OCI-LY7 (cell line): Measurements from ENCODE around the gene NFIA. TPM values are rescaled to one million over a fixed set of nuclear protein-coding genes. Genes with fewer than 3 reads are reported as not detected.

Experiments used
- BruUV-seq: library from RNA; stranded (reverse); fragments of 400-500 nt; replicated peaks from 2 replicates; lab custom pipeline; 2021; lab: Mats Ljungman, UMichigan
- CTCF ChIA-PET: fragments of 300-600 bp; sonication (Branson Sonifier 250); formaldehyde crosslinking; loops from one replicate; lab custom pipeline; 2022; ENCODE audit warnings: antibody characterized with exemption; ENCODE audit not compliant: unreplicated experiment; lab: Charles Lee
- POLR2A ChIA-PET: fragments of 300-600 bp; sonication (Branson Sonifier 250); formaldehyde crosslinking; loops from one replicate; lab custom pipeline; 2022; ENCODE audit warnings: antibody characterized with exemption; lab: Charles Lee
- DNase-seq: peaks from one replicate; pipeline ENCODE4 v3.0.0-alpha.2; 2015; ENCODE audit warnings: low spot score
- H2AFZ ChIP-seq: fragments of 200-600 bp; sonication (generic), shearing (Covaris generic); 2 replicates; pipeline ENCODE4 v1.6.1; 2014; ENCODE audit warnings: mild to moderate bottlenecking, antibody characterized with exemption, low read length, moderate library complexity
- H3K27ac ChIP-seq: fragments of 200-600 bp; sonication (generic); 2 replicates; pipeline ENCODE4 v1.5.1; 2014; ENCODE audit warnings: mixed run types, low read depth, mild to moderate bottlenecking, moderate library complexity, low read length, inconsistent platforms; ENCODE audit not compliant: poor library complexity, severe bottlenecking
- H3K36me3 ChIP-seq: fragments of 200-600 bp; sonication (generic); 2 replicates; pipeline ENCODE4 v1.6.1; 2014; ENCODE audit warnings: mild to moderate bottlenecking, antibody characterized with exemption, low read length, moderate library complexity, mixed read lengths; ENCODE audit not compliant: insufficient read depth
- H3K4me1 ChIP-seq: fragments of 200-600 bp; sonication (generic); 2 replicates; pipeline ENCODE4 v1.5.1; 2014; ENCODE audit warnings: mild to moderate bottlenecking, low read length; ENCODE audit not compliant: insufficient read depth, poor library complexity, severe bottlenecking
- H3K4me2 ChIP-seq: fragments of 200-600 bp; sonication (generic); 2 replicates; pipeline ENCODE4 v1.6.1; 2014; ENCODE audit warnings: mild to moderate bottlenecking, low read length
- H3K4me3 ChIP-seq: fragments of 200-600 bp; sonication (generic); 2 replicates; pipeline ENCODE4 v1.5.1; 2014; ENCODE audit warnings: mild to moderate bottlenecking, low read depth, low read length; ENCODE audit not compliant: poor library complexity, severe bottlenecking
- H3K79me2 ChIP-seq: fragments of 200-600 bp; sonication (generic); 2 replicates; pipeline ENCODE4 v1.6.1; 2016; ENCODE audit warnings: low read depth, mild to moderate bottlenecking, low read length, moderate library complexity, mixed read lengths; ENCODE audit not compliant: insufficient read depth
- H3K9me2 ChIP-seq: fragments of 200-600 bp; sonication (generic); 2 replicates; pipeline ENCODE4 v1.6.1; 2016; ENCODE audit warnings: mild to moderate bottlenecking, low read length, mixed read lengths; ENCODE audit not compliant: insufficient read depth
- H3K9me3 ChIP-seq: fragments of 200-600 bp; sonication (generic); 2 replicates; pipeline ENCODE4 v1.6.1; 2014; ENCODE audit warnings: mild to moderate bottlenecking, mixed run types, low read length, mixed read lengths
- H4K20me1 ChIP-seq: fragments of 200-600 bp; sonication (generic); 2 replicates; pipeline ENCODE4 v1.6.1; 2014; ENCODE audit warnings: mild to moderate bottlenecking, antibody characterized with exemption, low read length, moderate library complexity, mixed read lengths; ENCODE audit not compliant: insufficient read depth
- CTCF ChIP-seq: fragments of 200-600 bp; sonication (generic); conservative IDR thresholded peaks from 2 replicates; pipeline ENCODE4 v1.5.1; 2014; ENCODE audit warnings: mild to moderate bottlenecking, antibody characterized with exemption, low read length, moderate library complexity, mixed read lengths
- EZH2phosphoT487 ChIP-seq: fragments of 200-600 bp; sonication (generic); IDR thresholded peaks from 2 replicates; pipeline ENCODE4 v1.6.1; 2018; ENCODE audit warnings: low read depth, borderline replicate concordance, mild to moderate bottlenecking, mixed run types, antibody characterized with exemption, low read length, moderate library complexity, mixed read lengths
- intact Hi-C: fragments of 100-400 bp; cut with micrococcal nuclease; formaldehyde crosslinking; loops from one replicate; pipeline ENCODE4 v1.10.0; 2022; ENCODE audit not compliant: unreplicated experiment
- total RNA-seq, 2 experiments: library from RNA; depleted of rRNA in 1 of 2; stranded (reverse); fragments of >200 nt in 1 of 2; shearing (Covaris generic) in 1 of 2; gene quantifications; 2 replicates each; pipeline ENCODE4 v1.2.3, GENCODE V29; 2014 to 2022

NFIA gene
- total RNA-seq, 2 experiments from 2014 or later = 2.8 to 18.8 TPM

- H3K4me1 ChIP-seq = peaks cover 4% of the 10 kb centered on the region
- no peaks in the 10 kb centered on the region for H3K36me3 ChIP-seq
- no peak for DNase-seq
- CTCF ChIA-PET = no interaction called here
- H3K9me3 ChIP-seq = no peaks in the 10 kb centered on the region
- POLR2A ChIA-PET = interaction anchor here (1.6 kb wide), 1 partner anchor 10 kb away, joined by 6 read pairs; no protein-coding TSS in a partner anchor
- TF ChIP-seq CTCF = no peak
- TF ChIP-seq EZH2phosphoT487 = no peak
- H3K27ac ChIP-seq = no peak overlapping the region
- no peaks in the 10 kb centered on the region for H3K79me2 ChIP-seq
- H3K9me2 ChIP-seq = no peaks in the 10 kb centered on the region
- H3K4me2 ChIP-seq = no peak overlapping the region
- no peaks in the 10 kb centered on the region for H4K20me1 ChIP-seq
- no TSS peak for BruUV-seq
- H3K4me3 ChIP-seq = no peak overlapping the region
- H2AFZ ChIP-seq = no peak overlapping the region
- intact Hi-C loops = no loop called here
These were observed 159.1 kb downstream of the NFIA start for GRCh38 chr1:61241411-61241838.

- no TSS peak for BruUV-seq
- intact Hi-C loops = no loop called here
- H3K79me2 ChIP-seq = no peaks in the 10 kb centered on the region
- H3K36me3 ChIP-seq = no peaks in the 10 kb centered on the region
- ChIA-PET POLR2A (interaction anchor here (1.1 to 1.6 kb wide), 3 partner anchors 8 to 17 kb away, joined by 3 to 6 read pairs (median 4); no protein-coding TSS in a partner anchor), CTCF (no interaction called here)
- no peaks in the 10 kb centered on the region for H3K9me3 ChIP-seq
- no peaks in the 10 kb centered on the region; the same call in 1 of the 2 replicates for H4K20me1 ChIP-seq
- H3K4me2 ChIP-seq = no peak overlapping the region
- no peaks in the 10 kb centered on the region for H3K9me2 ChIP-seq
- peaks cover 4% of the 10 kb centered on the region for H3K4me1 ChIP-seq
- DNase-seq = no peak
- TF ChIP-seq CTCF (no peak), EZH2phosphoT487 (no peak)
- H2AFZ ChIP-seq = no peak overlapping the region
- no peak overlapping the region for H3K4me3 ChIP-seq
- H3K27ac ChIP-seq = no peak overlapping the region
These were observed 159.6 kb downstream of the NFIA start for GRCh38 chr1:61241973-61242381.

GRCh38 chr1:61244114-61244513 lies 161.8 kb downstream of the NFIA start:
- Histone ChIP-seq H3K4me1 (peaks cover 4% of the 10 kb centered on the region), H3K27ac (no peak overlapping the region), H4K20me1 (no peaks in the 10 kb centered on the region; the same call in 1 of the 2 replicates), H3K79me2 (no peaks in the 10 kb centered on the region), H2AFZ (no peak overlapping the region), H3K9me2 (no peaks in the 10 kb centered on the region), H3K4me3 (no peak overlapping the region), H3K4me2 (no peak overlapping the region), H3K36me3 (no peaks in the 10 kb centered on the region), H3K9me3 (no peaks in the 10 kb centered on the region)
- POLR2A ChIA-PET = interaction anchor here (1.0 kb wide), 1 partner anchor 25 kb away, joined by 5 read pairs; no protein-coding TSS in a partner anchor
- DNase-seq = no peak
- intact Hi-C loops = no loop called here
- CTCF ChIA-PET = no interaction called here
- BruUV-seq = no TSS peak
- no peak for TF ChIP-seq EZH2phosphoT487
- TF ChIP-seq CTCF = no peak
